ENCODE measurements around the gene GPR26. TPM values are rescaled to one million over a fixed set of nuclear protein-coding genes. Genes with fewer than 3 reads are reported as not detected.

The GPR26 gene
- total and polyA plus RNA-seq, 12 donors: not detected

DNA sequence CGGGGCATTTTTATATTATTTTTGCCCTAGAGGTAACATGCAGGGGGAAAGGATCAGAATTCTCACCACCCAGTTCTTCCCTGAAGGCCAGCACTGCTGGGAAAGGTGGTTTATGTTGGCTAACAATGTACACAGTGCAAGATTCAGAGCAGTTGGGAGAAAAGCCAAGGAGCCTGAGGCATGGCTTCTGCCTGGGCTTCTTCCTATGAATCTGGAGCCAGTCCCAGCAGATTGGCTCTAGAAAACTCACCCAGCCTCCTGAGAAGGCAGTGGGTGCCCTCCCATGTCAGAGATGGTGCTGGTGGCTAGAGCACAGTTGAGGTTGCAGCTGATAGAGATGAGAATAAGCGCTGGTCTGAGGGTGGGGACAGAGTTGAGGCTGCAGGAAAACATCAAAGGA, 44.7 kb upstream of the GPR26 start:
- intact Hi-C loops (cut with DNase I): no loop called here
- 58 to 65% methylated on average over 2 of the region's 2 CpGs for WGBS, 2 donors
- H3K27me3 ChIP-seq: peaks cover 0 to 10% (median 6%) of the 10 kb centered on the region in 7 donors
- ATAC-seq (no peak), DNase-seq (no peak)
- H3K4me1 ChIP-seq: no peaks in the 10 kb centered on the region
- no peak overlapping the region for H3K4me3 ChIP-seq
- no peak for TF ChIP-seq CTCF (IDR thresholded peaks at IDR 0.05)
- no peaks in the 10 kb centered on the region for H3K36me3 ChIP-seq
- no peaks in the 10 kb centered on the region for H3K9me3 ChIP-seq
- H3K27ac ChIP-seq: no peak overlapping the region

GRCh38 chr10:123621916-123622315, 44.2 kb upstream of the GPR26 start:
- 69 to 72% methylated on average over 2 of the region's 2 CpGs for WGBS, 2 donors
- Histone ChIP-seq H3K4me3 (no peak overlapping the region), H3K9me3 (no peaks in the 10 kb centered on the region)

GRCh38 chr10:123622381-123622780, 43.8 kb upstream of the GPR26 start:
- Histone ChIP-seq H3K9me3 (no peaks in the 10 kb centered on the region), H3K4me1 (no peaks in the 10 kb centered on the region), H3K4me3 (no peak overlapping the region), H3K27ac (no peak overlapping the region), H3K27me3 (peaks cover 0 to 10% (median 6%) of the 10 kb centered on the region in 7 donors), H3K36me3 (no peaks in the 10 kb centered on the region)
- ATAC-seq (no peak), DNase-seq (no peak)
- 55 to 57% methylated on average over 3 of the region's 3 CpGs for WGBS, 2 donors
- TF ChIP-seq CTCF (IDR thresholded peaks at IDR 0.05): no peak
- intact Hi-C loops (cut with DNase I): no loop called here

More at GRCh38 chr10:123621916-123622315, 44.2 kb upstream of the GPR26 start:
- Histone ChIP-seq H3K36me3 (no peaks in the 10 kb centered on the region), H3K27ac (no peak overlapping the region), H3K4me1 (no peaks in the 10 kb centered on the region), H3K27me3 (peaks cover 0 to 10% (median 6%) of the 10 kb centered on the region in 7 donors)
- ATAC-seq: no peak
- TF ChIP-seq CTCF (IDR thresholded peaks at IDR 0.05): no peak
- intact Hi-C loops (cut with DNase I): no loop called here
- DNase-seq: no peak

GRCh38 chr10:123624086-123624485, 42.1 kb upstream of the GPR26 start:
- 83 to 88% methylated on average over 2 of the region's 2 CpGs for WGBS, 2 donors
- Histone ChIP-seq H3K36me3 (no peaks in the 10 kb centered on the region), H3K4me1 (no peaks in the 10 kb centered on the region), H3K27me3 (peaks cover 0 to 10% (median 6%) of the 10 kb centered on the region in 7 donors), H3K4me3 (no peak overlapping the region), H3K27ac (no peak overlapping the region), H3K9me3 (peaks cover 0 to 8% (median 0%) of the 10 kb centered on the region in 11 donors)
- no peak for ATAC-seq
- TF ChIP-seq CTCF (IDR thresholded peaks at IDR 0.05): no peak
- intact Hi-C loops (cut with DNase I): no loop called here
- no peak for DNase-seq

All from heart right ventricle (tissue), 16 donors.